Keratinocyte (primary cell): ENCODE data around the gene SDF2L1. TPM values are rescaled to one million over a fixed set of nuclear protein-coding genes. Genes with fewer than 3 reads are reported as not detected.

Experiments
- DNase-seq: peaks from one replicate; pipeline ENCODE4 v3.0.0-alpha.2; 2011; ENCODE audit warnings: low read depth, missing footprints, low spot score
- FAIRE-seq: peaks from 2 replicates; lab custom pipeline; 2011; peaks lifted over from hg19 to GRCh38; lab: Jason Lieb, UNC
- H2AFZ ChIP-seq: 2 replicates; pipeline ENCODE4 v1.6.0; 2012; ENCODE audit warnings: low read length, control low read depth, inconsistent platforms; ENCODE audit not compliant: control insufficient read depth
- H3K27ac ChIP-seq: 2 replicates; pipeline ENCODE4 v1.5.1; 2011; ENCODE audit warnings: low read length; ENCODE audit not compliant: control insufficient read depth, insufficient read depth
- H3K27me3 ChIP-seq: 3 replicates; pipeline ENCODE4 v1.6.0; 2011; ENCODE audit warnings: low read length; ENCODE audit not compliant: control insufficient read depth, insufficient read depth; ENCODE audit errors: extremely low read depth
- H3K36me3 ChIP-seq, 2 experiments: 2 replicates in 1 of 2; 3 replicates in 1 of 2; pipeline ENCODE4 v1.5.1; 2011; ENCODE audit warnings: low read length in 2 of 2, mild to moderate bottlenecking in 1 of 2; ENCODE audit not compliant: control insufficient read depth in 2 of 2, insufficient read depth in 2 of 2; ENCODE audit errors: extremely low read depth in 1 of 2
- H3K4me1 ChIP-seq: 3 replicates; pipeline ENCODE4 v1.5.1; 2011; ENCODE audit warnings: low read length; ENCODE audit not compliant: control insufficient read depth, insufficient read depth; ENCODE audit errors: extremely low read depth
- H3K4me2 ChIP-seq: 3 replicates; pipeline ENCODE4 v1.6.0; 2011; ENCODE audit warnings: low read depth, low read length; ENCODE audit not compliant: control insufficient read depth, insufficient read depth; ENCODE audit errors: extremely low read depth
- H3K4me3 ChIP-seq, 3 experiments: fragments of 200-600 bp in 1 of 3; sonication (generic) in 1 of 3; 2 replicates in 2 of 3; 3 replicates in 1 of 3; pipeline ENCODE4 v1.5.1; 2011 to 2016; ENCODE audit warnings: low read length in 3 of 3, mild to moderate bottlenecking in 3 of 3, control low read depth in 2 of 3, inconsistent platforms in 1 of 3, low read depth in 1 of 3, mixed read lengths in 1 of 3, mixed run types in 1 of 3, moderate library complexity in 1 of 3; ENCODE audit not compliant: control insufficient read depth in 2 of 3, insufficient read depth in 2 of 3; ENCODE audit errors: extremely low read depth in 1 of 3
- H3K79me2 ChIP-seq: 2 replicates; pipeline ENCODE4 v1.6.0; 2012; ENCODE audit warnings: low read length; ENCODE audit not compliant: control insufficient read depth, insufficient read depth
- H3K9ac ChIP-seq: 3 replicates; pipeline ENCODE4 v1.6.0; 2011; ENCODE audit warnings: low read length; ENCODE audit not compliant: control insufficient read depth, insufficient read depth; ENCODE audit errors: extremely low read depth
- H3K9me1 ChIP-seq: 3 replicates; pipeline ENCODE4 v1.6.0; 2011; ENCODE audit warnings: low read length; ENCODE audit not compliant: control insufficient read depth, insufficient read depth; ENCODE audit errors: extremely low read depth
- H3K9me3 ChIP-seq: 2 replicates; pipeline ENCODE4 v1.5.1; 2012; ENCODE audit warnings: low read depth, low read length; ENCODE audit not compliant: control insufficient read depth
- H4K20me1 ChIP-seq: 3 replicates; pipeline ENCODE4 v1.6.0; 2011; ENCODE audit warnings: low read length; ENCODE audit not compliant: control insufficient read depth, insufficient read depth; ENCODE audit errors: extremely low read depth
- CTCF ChIP-seq, 3 experiments: IDR thresholded peaks in 1 of 3; conservative IDR thresholded peaks in 1 of 3; optimal IDR thresholded peaks in 1 of 3; 2 replicates in 2 of 3; 3 replicates in 1 of 3; pipeline versions ENCODE3 to v1.5.1; 2011; ENCODE audit warnings: low read length in 3 of 3, mild to moderate bottlenecking in 3 of 3, moderate library complexity in 2 of 3, control low read depth in 1 of 3, inconsistent platforms in 1 of 3; ENCODE audit not compliant: insufficient read depth in 2 of 3; ENCODE audit errors: extremely low read depth in 1 of 3
- EZH2 ChIP-seq: IDR thresholded peaks from one replicate; pipeline ENCODE4 v1.6.1; 2012; ENCODE audit warnings: inconsistent platforms, mild to moderate bottlenecking, low read length, moderate library complexity
- dilution Hi-C: fragments of 300-500 bp; cut with MboI; formaldehyde crosslinking; loops from one replicate; pipeline ENCODE4 v1.7.0; 2020; ENCODE audit warnings: low sequenced_read_pairs; ENCODE audit not compliant: extremely low pct_ligation_motif_present
- polyA plus RNA-seq, 5 experiments: library from polyadenylated mRNA; depleted of rRNA in 3 of 5; stranded (reverse) in 3 of 5; stranded (forward) in 1 of 5; unstranded in 1 of 5; fragments of >200 nt; gene quantifications; 1 replicate in 1 of 5; 2 replicates in 3 of 5; 3 replicates in 1 of 5; pipeline versions ENCODE4 v1.2.1 to v1.2.3, GENCODE V29; 2011 to 2012; ENCODE audit warnings: missing spikeins in 2 of 5, low read depth in 1 of 5, low replicate concordance in 1 of 5

The SDF2L1 gene
- polyA plus RNA-seq, 1 donor (not counting 4 experiments of a cell fraction or from before 2014, with no cell fraction given) = 25.6 TPM

- Histone ChIP-seq H3K4me1 (no peaks in the 10 kb centered on the region), H3K9me3 (no peaks in the 10 kb centered on the region), H3K9ac (no peak overlapping the region), H3K27me3 (peaks cover 9% of the 10 kb centered on the region), H3K27ac (no peak overlapping the region), H3K4me2 (no peak overlapping the region), H4K20me1 (no peaks in the 10 kb centered on the region), H3K9me1 (no peaks in the 10 kb centered on the region), H3K79me2 (no peaks in the 10 kb centered on the region), H2AFZ (no peak overlapping the region), H3K4me3 (no peak overlapping the region), H3K36me3 (no peaks in the 10 kb centered on the region)
- no peak for TF ChIP-seq EZH2
- no peak for TF ChIP-seq CTCF (optimal IDR thresholded peaks at IDR 0.05 in 1 of 3, IDR thresholded peaks at IDR 0.05 in 1 of 3, conservative IDR thresholded peaks at IDR 0.05 in 1 of 3; ENCODE audit: extremely low read depth in 1 of 3, insufficient read depth in 2 of 3, low read length in 3 of 3)
- no peak for DNase-seq
- dilution Hi-C loops = no loop called here
- FAIRE-seq = no peak
Measured at GRCh38 chr22:21659864-21660525, 17.9 kb downstream of the SDF2L1 start.

GRCh38 chr22:21660904-21661303 is 18.8 kb downstream of the SDF2L1 start:
- TF ChIP-seq EZH2 (no peak), CTCF (optimal IDR thresholded peaks at IDR 0.05 in 1 of 3, IDR thresholded peaks at IDR 0.05 in 1 of 3, conservative IDR thresholded peaks at IDR 0.05 in 1 of 3; ENCODE audit: extremely low read depth in 1 of 3, insufficient read depth in 2 of 3, low read length in 3 of 3) (no peak)
- Histone ChIP-seq H3K79me2 (no peaks in the 10 kb centered on the region), H3K27ac (no peak overlapping the region), H3K4me3 (no peak overlapping the region), H4K20me1 (no peaks in the 10 kb centered on the region), H3K4me2 (no peak overlapping the region), H3K4me1 (no peaks in the 10 kb centered on the region), H3K9me3 (no peaks in the 10 kb centered on the region), H3K9me1 (no peaks in the 10 kb centered on the region), H3K27me3 (peaks cover 9% of the 10 kb centered on the region), H3K9ac (no peak overlapping the region), H3K36me3 (no peaks in the 10 kb centered on the region), H2AFZ (no peak overlapping the region)
- dilution Hi-C loops = no loop called here
- no peak for FAIRE-seq
- DNase-seq = no peak
